Hepatocyte (in vitro differentiated cells): ENCODE measurements around the gene SPOCK2. TPM values are rescaled to one million over a fixed set of nuclear protein-coding genes. Genes with fewer than 3 reads are reported as not detected.

Experiments
- DNase-seq: peaks from one replicate; pipeline ENCODE4 v3.0.0-alpha.2; 2016; ENCODE audit warnings: low spot score
- H2AFZ ChIP-seq: fragments of 200-600 bp; sonication (generic); 2 replicates; pipeline ENCODE4 v1.6.0; 2016; ENCODE audit warnings: antibody characterized with exemption, mild to moderate bottlenecking
- H3K27ac ChIP-seq: fragments of 200-600 bp; sonication (generic); 2 replicates; pipeline ENCODE4 v1.5.1; 2016; ENCODE audit warnings: mild to moderate bottlenecking
- H3K27me3 ChIP-seq: fragments of 200-600 bp; sonication (generic); 2 replicates; pipeline ENCODE4 v1.6.1; 2016
- H3K36me3 ChIP-seq: fragments of 200-600 bp; sonication (generic); replicated peaks from 2 replicates; pipeline ENCODE4 v1.5.1; 2016; ENCODE audit warnings: low read depth; ENCODE audit not compliant: insufficient read depth
- H3K4me1 ChIP-seq: fragments of 200-600 bp; sonication (generic); 2 replicates; pipeline ENCODE4 v1.5.1; 2016; ENCODE audit warnings: mild to moderate bottlenecking, moderate library complexity; ENCODE audit not compliant: insufficient read depth
- H3K4me2 ChIP-seq: fragments of 200-600 bp; sonication (generic); 2 replicates; pipeline ENCODE4 v1.6.0; 2016
- H3K4me3 ChIP-seq: fragments of 200-600 bp; sonication (generic); 2 replicates; pipeline ENCODE4 v1.5.1; 2016; ENCODE audit warnings: mild to moderate bottlenecking
- H3K79me2 ChIP-seq: fragments of 200-600 bp; sonication (generic); 2 replicates; pipeline ENCODE4 v1.6.0; 2017; ENCODE audit warnings: mild to moderate bottlenecking
- H3K9me2 ChIP-seq: fragments of 200-600 bp; sonication (generic); replicated peaks from 2 replicates; pipeline ENCODE4 v1.6.0; 2017; ENCODE audit warnings: mild to moderate bottlenecking; ENCODE audit not compliant: insufficient read depth
- H3K9me3 ChIP-seq: fragments of 200-600 bp; sonication (generic); 2 replicates; pipeline ENCODE4 v1.5.1; 2016; ENCODE audit warnings: low read depth, mild to moderate bottlenecking
- H4K20me1 ChIP-seq: fragments of 200-600 bp; sonication (generic); 2 replicates; pipeline ENCODE4 v1.6.0; 2016; ENCODE audit warnings: mild to moderate bottlenecking; ENCODE audit not compliant: insufficient read depth, poor library complexity, severe bottlenecking
- CTCF ChIP-seq: fragments of 200-600 bp; sonication (generic); IDR thresholded peaks from 2 replicates; pipeline ENCODE4 v1.5.1; 2016; ENCODE audit warnings: antibody characterized with exemption, mild to moderate bottlenecking; ENCODE audit not compliant: poor library complexity
- EZH2 ChIP-seq: fragments of 200-600 bp; sonication (generic); IDR thresholded peaks from 2 replicates; pipeline ENCODE4 v1.6.1; 2016; ENCODE audit warnings: antibody characterized with exemption, mild to moderate bottlenecking, borderline replicate concordance
- EZH2phosphoT487 ChIP-seq: fragments of 200-600 bp; sonication (generic); IDR thresholded peaks from one replicate; pipeline ENCODE4 v1.6.1; 2018; ENCODE audit warnings: antibody characterized with exemption, mild to moderate bottlenecking, low read depth, moderate library complexity; ENCODE audit not compliant: unreplicated experiment, severe bottlenecking
- WGBS: methylation state at CpG from one replicate; pipeline ENCODE4 v1.1.6; 2016; ENCODE audit warnings: low lambda C conversion rate; ENCODE audit errors: missing lambda C conversion rate; 5-methylcytosine and 5-hydroxymethylcytosine counted together
- polyA plus RNA-seq: library from polyadenylated mRNA; unstranded; fragments of >200 nt; fragmentation: Nextera tagmentation; extraction: Ambion mirVana; gene quantifications from 2 replicates; pipeline ENCODE4 v1.2.1, GENCODE V29; 2016
- total RNA-seq: library from RNA; depleted of rRNA; stranded (reverse); fragments of >200 nt; gene quantifications from 2 replicates; pipeline ENCODE4 v1.2.3, GENCODE V29; 2014

SPOCK2 gene
- total and polyA plus RNA-seq, 2 experiments from 2014 or later, result 3.0 to 3.1 TPM

- no peak overlapping the region for H3K27ac ChIP-seq
- H3K4me1 ChIP-seq, result peaks cover 33% of the 10 kb centered on the region
- no peak overlapping the region for H3K4me2 ChIP-seq
- H3K79me2 ChIP-seq, result no peaks in the 10 kb centered on the region
- H3K9me2 ChIP-seq, result no peaks in the 10 kb centered on the region
- 95% methylated on average over 8 of the region's 8 CpGs for WGBS
- no peaks in the 10 kb centered on the region for H3K36me3 ChIP-seq
- no peaks in the 10 kb centered on the region for H4K20me1 ChIP-seq
- no peak overlapping the region for H3K4me3 ChIP-seq
- no peak overlapping the region for H2AFZ ChIP-seq
- DNase-seq, result no peak
- TF ChIP-seq EZH2, result no peak
- TF ChIP-seq EZH2phosphoT487, result no peak
- no peak for TF ChIP-seq CTCF
- no peaks in the 10 kb centered on the region for H3K9me3 ChIP-seq
- H3K27me3 ChIP-seq, result no peaks in the 10 kb centered on the region
Measured at GRCh38 chr10:72011468-72011867, 76.9 kb downstream of the SPOCK2 start.

GRCh38 chr10:72011016-72011415 lies 77.3 kb downstream of the SPOCK2 start:
- Histone ChIP-seq H3K27me3 (no peaks in the 10 kb centered on the region), H3K9me2 (no peaks in the 10 kb centered on the region), H3K27ac (peak overlapping the region; percentile 84), H4K20me1 (no peaks in the 10 kb centered on the region), H2AFZ (no peak overlapping the region), H3K4me3 (no peak overlapping the region), H3K9me3 (no peaks in the 10 kb centered on the region), H3K4me1 (peaks cover 29% of the 10 kb centered on the region), H3K36me3 (no peaks in the 10 kb centered on the region), H3K4me2 (no peak overlapping the region), H3K79me2 (no peaks in the 10 kb centered on the region)
- TF ChIP-seq EZH2, result no peak
- no peak for TF ChIP-seq CTCF
- TF ChIP-seq EZH2phosphoT487, result no peak
- no peak for DNase-seq
- 98% methylated on average over 9 of the region's 9 CpGs for WGBS

GRCh38 chr10:72010234-72010973 lies 77.9 kb downstream of the SPOCK2 start:
- Histone ChIP-seq H4K20me1 (no peaks in the 10 kb centered on the region), H3K4me1 (peaks cover 23% of the 10 kb centered on the region), H3K4me2 (peak overlapping the region; percentile 4), H3K4me3 (no peak overlapping the region), H3K27me3 (no peaks in the 10 kb centered on the region), H2AFZ (no peak overlapping the region), H3K9me2 (no peaks in the 10 kb centered on the region), H3K9me3 (no peaks in the 10 kb centered on the region), H3K79me2 (no peaks in the 10 kb centered on the region), H3K27ac (peak overlapping the region; percentile 84), H3K36me3 (no peaks in the 10 kb centered on the region)
- no peak for TF ChIP-seq CTCF
- TF ChIP-seq EZH2phosphoT487, result no peak
- no peak for TF ChIP-seq EZH2
- WGBS, result 76% methylated on average over 7 of the region's 7 CpGs
- no peak for DNase-seq
